ENCODE data around the gene OSBPL2. TPM values are rescaled to one million over a fixed set of nuclear protein-coding genes. Genes with fewer than 3 reads are reported as not detected.

The OSBPL2 gene
- total RNA-seq, 4 donors from 2014 or later = 25.3 to 43.1 (median 27.6) TPM

GRCh38 chr20:62332989-62333819, 94.9 kb downstream of the OSBPL2 start:
- no peak for TF ChIP-seq CTCF (IDR thresholded peaks at IDR 0.05; ENCODE audit: low read depth)

GRCh38 chr20:62333820-62334595, 95.7 kb downstream of the OSBPL2 start:
- TF ChIP-seq CTCF (IDR thresholded peaks at IDR 0.05; ENCODE audit: low read depth) = no peak

DNA sequence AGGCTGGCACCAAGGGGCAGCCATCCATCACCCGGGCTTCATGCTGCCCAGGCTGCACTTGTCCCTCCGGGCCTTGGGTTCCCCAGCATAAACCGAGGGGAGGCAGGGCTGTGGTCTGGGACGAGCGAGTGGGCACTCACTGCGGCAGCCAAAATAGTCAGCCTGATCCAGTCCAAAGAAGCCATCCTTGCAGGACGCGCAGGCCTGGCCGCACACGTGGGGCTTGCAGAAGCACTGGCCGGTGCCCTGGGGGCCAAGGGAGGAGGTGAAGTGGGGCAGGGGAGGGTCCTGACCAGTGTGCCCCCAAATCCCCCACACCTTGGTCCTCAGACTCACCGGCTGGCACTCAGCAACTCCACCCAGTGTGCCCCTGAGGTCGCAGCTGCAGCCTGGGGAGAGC, 96.6 kb downstream of the OSBPL2 start:
- TF ChIP-seq CTCF (IDR thresholded peaks at IDR 0.05; ENCODE audit: low read depth) = no peak

DNA sequence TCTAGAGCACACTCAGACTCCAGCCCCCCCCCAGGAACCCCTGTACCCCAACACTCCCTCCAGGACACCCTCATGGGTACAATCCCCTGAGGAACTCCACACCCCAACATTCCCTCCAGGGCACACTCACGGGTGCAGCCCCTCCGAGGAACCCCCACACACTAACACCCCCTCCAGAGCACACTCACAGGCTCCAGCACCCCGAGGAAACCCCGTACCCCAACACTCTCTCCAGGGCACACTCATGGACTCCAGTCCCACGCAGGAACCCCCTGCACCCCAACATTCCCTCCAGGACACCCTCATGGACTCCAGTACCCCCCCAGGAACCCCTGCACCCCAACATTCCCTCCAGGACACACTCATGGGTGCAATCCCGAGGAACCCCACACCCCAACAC, 97.2 kb downstream of the OSBPL2 start:
- no peak for TF ChIP-seq CTCF (IDR thresholded peaks at IDR 0.05; ENCODE audit: low read depth)

DNA sequence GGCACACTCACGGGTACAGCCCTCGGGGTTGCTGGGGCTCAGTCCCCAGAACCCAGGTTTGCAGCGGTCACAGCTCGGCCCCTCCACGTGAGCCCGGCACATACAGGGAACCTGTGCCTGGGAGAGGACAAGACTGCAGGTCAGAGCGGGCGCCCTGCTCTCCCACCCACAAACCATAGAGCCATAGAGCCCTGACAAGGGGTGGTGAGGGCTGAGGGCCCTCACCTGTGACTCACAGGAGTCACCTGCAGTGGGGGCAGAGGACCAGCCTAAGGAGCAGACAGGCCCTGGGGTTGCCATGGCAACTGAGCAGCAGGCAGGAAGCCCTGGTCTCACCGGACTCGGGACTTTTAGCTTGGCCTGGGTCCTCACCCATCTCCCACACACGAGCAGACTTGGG, 98.0 kb downstream of the OSBPL2 start:
- no peak for TF ChIP-seq CTCF (IDR thresholded peaks at IDR 0.05; ENCODE audit: low read depth)

DNA sequence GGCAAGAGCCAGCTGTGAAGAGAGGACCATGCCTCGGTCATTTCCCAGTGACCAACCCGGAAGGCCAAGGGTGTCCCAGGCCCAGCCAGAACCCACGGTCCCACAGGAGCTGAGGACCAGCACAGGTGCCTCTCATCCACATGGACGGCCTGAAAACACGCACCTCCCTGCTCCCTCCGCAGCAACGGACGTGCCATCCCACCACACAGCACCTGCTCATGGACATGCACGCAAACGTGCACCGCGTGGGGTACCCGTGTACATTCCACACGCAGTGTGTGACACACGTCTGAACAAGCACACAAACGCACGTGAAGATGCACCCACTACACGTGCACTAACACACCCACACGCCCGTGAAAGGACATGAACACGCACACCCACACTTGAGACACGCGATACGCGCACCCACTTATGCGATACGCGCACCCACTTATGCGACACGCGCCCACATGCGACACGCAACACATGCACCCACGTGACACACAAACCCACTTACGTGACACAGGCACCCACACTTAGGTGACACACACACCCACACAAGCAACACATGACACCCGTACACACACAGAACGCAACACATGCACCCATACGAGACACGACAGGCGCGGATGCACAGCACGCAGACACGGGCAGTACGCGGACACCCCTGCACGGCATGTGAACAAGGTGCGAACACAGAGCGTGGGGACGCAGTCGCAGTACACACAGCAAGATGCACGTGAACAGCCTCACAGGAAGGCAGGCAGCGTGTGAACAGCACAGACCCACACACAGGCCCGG, 98.6 kb downstream of the OSBPL2 start:
- TF ChIP-seq CTCF (IDR thresholded peaks at IDR 0.05; ENCODE audit: low read depth) = no peak

Data from subcutaneous adipose tissue (tissue), 4 donors.